ENCODE results near the gene KCNJ11.

- TF ChIP-seq CTCF (IDR thresholded peaks at IDR 0.05): no peak
- TF ChIP-seq POLR2A (IDR thresholded peaks at IDR 0.05): no peak
Observed at GRCh38 chr11:17393472-17393871, 5.0 kb upstream of the KCNJ11 start.

Data from testis (tissue), 2 donors.